Activated naive CD8-positive, alpha-beta T cell treated with anti-CD3 and anti-CD28 coated beads for 36 hours (primary cell): ENCODE results near the gene PLAC8. TPM values are rescaled to one million over a fixed set of nuclear protein-coding genes. Genes with fewer than 3 reads are reported as not detected.
A peak's percentile ranks its signal among the peaks of the same experiment; 100 is the strongest.
"Not testable (repeated sequence)": the region's sequence is repeated elsewhere in the genome, so short reads cannot be mapped to it uniquely, and the experiment has no call there.

Experiments used
- DNase-seq: peaks from one replicate; pipeline ENCODE4 v3.0.0; 2021
- H3K27ac Mint-ChIP-seq: one replicate; pipeline ENCODE4 v1.8.0; 2022; ENCODE audit warnings: mild to moderate bottlenecking, moderate library complexity, mixed read lengths
- H3K27me3 Mint-ChIP-seq: one replicate; pipeline ENCODE4 v1.8.0; 2022; ENCODE audit warnings: mild to moderate bottlenecking, mixed read lengths
- H3K36me3 Mint-ChIP-seq: one replicate; pipeline ENCODE4 v1.8.0; 2021; ENCODE audit warnings: mild to moderate bottlenecking, mixed read lengths
- H3K4me1 Mint-ChIP-seq: one replicate; pipeline ENCODE4 v1.8.0; 2021; ENCODE audit warnings: mixed read lengths
- H3K4me3 Mint-ChIP-seq: one replicate; pipeline ENCODE4 v1.8.0; 2022; ENCODE audit warnings: mild to moderate bottlenecking, moderate library complexity, mixed read lengths
- H3K9me3 Mint-ChIP-seq: one replicate; pipeline ENCODE4 v1.8.0; 2022; ENCODE audit warnings: mixed read lengths
- total RNA-seq, 2 experiments: library from RNA; stranded (reverse); gene quantifications; one replicate each; pipeline ENCODE4 v1.2.3, GENCODE V29; 2021

PLAC8 gene
- total RNA-seq, 2 experiments from 2014 or later, result 132 to 140 TPM

- H3K4me3 Mint-ChIP-seq, result peak overlapping the region; percentile 86
- H3K36me3 Mint-ChIP-seq, result peaks cover 66% of the 10 kb centered on the region
- H3K27me3 Mint-ChIP-seq, result peaks cover 3% of the 10 kb centered on the region
- no peaks in the 10 kb centered on the region for H3K9me3 Mint-ChIP-seq
- H3K4me1 Mint-ChIP-seq, result peaks cover 49% of the 10 kb centered on the region
- peak; percentile 67 for DNase-seq
- peak overlapping the region; percentile 98 for H3K27ac Mint-ChIP-seq
Measured at GRCh38 chr4:83107631-83108030, 6.9 kb downstream of the PLAC8 start.

GRCh38 chr4:83104991-83105390 lies 9.5 kb downstream of the PLAC8 start:
- no peak for DNase-seq
- no peak overlapping the region for H3K4me3 Mint-ChIP-seq
- H3K27ac Mint-ChIP-seq, result peak overlapping the region; percentile 76
- H3K27me3 Mint-ChIP-seq, result peaks cover 3% of the 10 kb centered on the region
- peaks cover 76% of the 10 kb centered on the region for H3K36me3 Mint-ChIP-seq
- peaks cover 57% of the 10 kb centered on the region for H3K4me1 Mint-ChIP-seq
- H3K9me3 Mint-ChIP-seq, result peaks cover 5% of the 10 kb centered on the region

GRCh38 chr4:83096397-83096796 lies 18.1 kb downstream of the PLAC8 start:
- Mint-ChIP-seq H3K9me3 (peaks cover 8% of the 10 kb centered on the region), H3K36me3 (peaks cover 79% of the 10 kb centered on the region), H3K27me3 (no peaks in the 10 kb centered on the region), H3K4me1 (peaks cover 47% of the 10 kb centered on the region), H3K27ac (no peak overlapping the region), H3K4me3 (no peak overlapping the region)
- no peak for DNase-seq

DNA sequence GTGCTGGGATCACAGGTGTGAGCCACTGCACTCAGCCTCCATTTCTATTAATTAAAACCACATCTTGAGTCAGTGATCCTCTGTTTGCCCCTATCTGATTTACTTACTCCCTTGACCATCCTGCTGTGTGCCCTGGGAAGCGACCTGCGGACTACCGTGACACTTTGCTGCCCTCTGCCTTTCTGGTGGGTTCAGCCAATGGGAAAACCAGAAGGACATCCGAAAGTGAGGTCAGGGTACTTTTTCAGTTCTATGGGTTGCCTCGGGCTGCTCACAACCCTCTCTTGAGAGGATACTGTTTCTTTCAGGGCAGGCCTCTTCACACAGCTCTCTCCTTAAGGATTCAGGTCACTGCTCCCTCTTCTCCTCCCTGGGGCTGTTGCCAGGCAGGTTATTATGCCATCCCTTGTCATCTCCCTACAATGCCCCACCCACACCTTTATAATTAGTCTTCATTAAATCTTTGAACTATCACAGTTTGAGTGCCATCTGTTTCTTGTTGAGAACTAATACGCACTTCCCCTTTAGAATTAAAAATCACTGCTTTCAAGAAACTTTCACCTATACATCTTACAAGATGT lies 21.4 kb downstream of the PLAC8 start:
- H3K27me3 Mint-ChIP-seq, result no peaks in the 10 kb centered on the region
- peaks cover 73% of the 10 kb centered on the region for H3K36me3 Mint-ChIP-seq
- no peak for DNase-seq
- H3K9me3 Mint-ChIP-seq, result no peaks in the 10 kb centered on the region
- peak overlapping the region; percentile 22 for H3K27ac Mint-ChIP-seq
- no peak overlapping the region for H3K4me3 Mint-ChIP-seq
- peaks cover 32% of the 10 kb centered on the region for H3K4me1 Mint-ChIP-seq

GRCh38 chr4:83089410-83090157 lies 24.9 kb downstream of the PLAC8 start:
- peaks cover 59% of the 10 kb centered on the region for H3K36me3 Mint-ChIP-seq
- peaks cover 26% of the 10 kb centered on the region for H3K4me1 Mint-ChIP-seq
- H3K9me3 Mint-ChIP-seq, result no peaks in the 10 kb centered on the region
- no peak overlapping the region for H3K4me3 Mint-ChIP-seq
- H3K27me3 Mint-ChIP-seq, result no peaks in the 10 kb centered on the region
- DNase-seq, result no peak
- peak overlapping the region; percentile 47 for H3K27ac Mint-ChIP-seq

DNA sequence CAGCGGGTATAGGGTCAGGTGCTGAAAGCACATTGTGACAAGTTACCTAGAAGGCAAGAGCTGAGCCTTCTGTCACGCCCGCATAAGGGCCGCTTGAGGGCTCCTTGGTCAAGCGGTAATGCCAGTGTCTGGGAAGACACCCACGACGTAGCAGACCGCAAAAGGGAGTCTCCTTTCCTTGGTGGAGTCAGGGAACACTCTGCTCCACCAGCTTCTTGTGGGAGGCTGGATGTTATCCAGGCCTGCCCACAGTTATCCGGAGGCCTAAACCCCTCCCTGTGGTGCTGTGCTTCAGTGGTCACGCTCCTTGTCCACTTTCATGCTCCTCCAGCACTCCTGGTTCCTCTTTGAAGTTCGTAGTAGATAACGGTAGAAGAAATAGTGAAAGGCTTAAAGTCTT lies 29.6 kb downstream of the PLAC8 start:
- H3K4me3 Mint-ChIP-seq, H3K27me3 Mint-ChIP-seq, H3K9me3 Mint-ChIP-seq, DNase-seq: not testable (repeated sequence)
- Mint-ChIP-seq H3K27ac (peak overlapping the region; percentile 27), H3K36me3 (peaks cover 38% of the 10 kb centered on the region), H3K4me1 (peaks cover 40% of the 10 kb centered on the region)

DNA sequence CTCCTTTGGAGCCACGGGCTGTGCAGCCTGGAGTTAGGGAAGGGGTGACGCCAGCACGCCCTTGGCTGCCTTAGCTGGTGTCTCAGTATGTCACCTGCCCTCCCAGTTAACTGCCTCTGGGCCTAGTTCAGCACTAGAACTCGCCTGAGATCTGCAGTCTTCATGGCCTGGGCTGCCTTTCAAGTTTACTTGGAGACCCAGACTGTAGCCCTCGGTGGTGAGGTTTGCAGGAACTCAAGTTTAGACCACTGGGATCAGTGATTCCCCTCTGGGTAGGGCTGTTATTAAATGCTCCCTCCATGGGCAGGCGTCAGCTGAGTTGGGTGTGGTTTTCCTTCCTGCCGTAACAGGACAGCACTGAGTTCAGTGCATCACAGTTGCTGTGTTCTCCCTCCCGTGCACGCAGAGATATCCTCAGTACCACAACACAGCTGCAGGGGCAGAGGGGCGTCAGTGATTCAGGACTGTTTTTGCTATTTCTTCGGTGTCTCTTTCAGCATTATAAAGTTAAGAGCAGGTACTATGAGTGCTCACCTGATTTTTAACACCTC lies 30.5 kb downstream of the PLAC8 start:
- Mint-ChIP-seq H3K4me3 (no peak overlapping the region), H3K27me3 (no peaks in the 10 kb centered on the region), H3K27ac (peak overlapping the region; percentile 51), H3K4me1 (peaks cover 40% of the 10 kb centered on the region), H3K9me3 (peaks cover 2% of the 10 kb centered on the region), H3K36me3 (peaks cover 31% of the 10 kb centered on the region)
- DNase-seq, result peak; percentile 42

- peaks cover 24% of the 10 kb centered on the region for H3K36me3 Mint-ChIP-seq
- peaks cover 2% of the 10 kb centered on the region for H3K9me3 Mint-ChIP-seq
- H3K27me3 Mint-ChIP-seq, result no peaks in the 10 kb centered on the region
- no peak overlapping the region for H3K4me3 Mint-ChIP-seq
- DNase-seq, result no peak
- H3K4me1 Mint-ChIP-seq, result peaks cover 35% of the 10 kb centered on the region
- no peak overlapping the region for H3K27ac Mint-ChIP-seq
Measured at GRCh38 chr4:83082777-83083176, 31.8 kb downstream of the PLAC8 start.

- peaks cover 31% of the 10 kb centered on the region for H3K36me3 Mint-ChIP-seq
- H3K4me1 Mint-ChIP-seq, result peaks cover 32% of the 10 kb centered on the region
- no peak overlapping the region for H3K27ac Mint-ChIP-seq
- DNase-seq, result no peak
- H3K9me3 Mint-ChIP-seq, result peaks cover 3% of the 10 kb centered on the region
- no peaks in the 10 kb centered on the region for H3K27me3 Mint-ChIP-seq
- H3K4me3 Mint-ChIP-seq, result no peak overlapping the region
Measured at GRCh38 chr4:83080561-83080960, 34.0 kb downstream of the PLAC8 start.

DNA sequence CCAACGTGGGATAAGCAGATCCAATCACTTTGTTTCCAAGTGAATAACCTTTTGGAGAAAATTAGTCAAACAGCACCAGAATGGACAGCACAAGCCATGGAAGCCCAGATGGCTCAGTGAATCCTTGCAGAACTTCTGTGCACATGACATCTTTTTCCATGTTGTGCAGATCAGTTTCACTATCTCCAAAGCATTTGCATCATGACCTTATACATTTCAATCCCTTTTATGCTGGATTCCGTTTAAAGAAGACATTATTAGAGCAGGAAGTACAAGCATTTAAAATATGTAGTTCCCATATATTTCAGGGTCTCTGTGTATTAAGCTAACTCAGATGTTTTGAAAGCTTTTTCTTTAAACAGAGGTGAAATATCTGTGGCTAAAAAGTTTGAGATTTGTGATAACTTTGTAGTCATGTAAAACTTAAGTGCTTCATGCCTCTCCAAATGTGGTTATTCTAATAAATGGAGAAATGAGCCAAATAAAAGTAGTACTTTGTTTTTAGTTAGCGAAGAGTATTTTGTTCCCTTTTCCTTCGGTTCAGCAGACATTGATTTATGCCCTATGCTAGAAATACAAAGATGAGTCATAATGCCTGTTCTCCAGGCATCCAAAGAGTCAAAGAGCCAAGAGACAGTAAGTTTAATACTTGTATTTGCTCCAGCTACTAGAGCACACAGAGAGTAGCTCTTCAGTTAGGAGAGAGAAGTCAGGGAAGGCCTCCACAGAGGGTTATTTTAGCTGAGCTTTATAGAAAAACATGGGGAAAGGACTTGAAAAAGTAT lies 39.0 kb downstream of the PLAC8 start:
- Mint-ChIP-seq H3K4me1 (peaks cover 10% of the 10 kb centered on the region), H3K9me3 (peaks cover 1% of the 10 kb centered on the region), H3K27ac (peak overlapping the region; percentile 4), H3K36me3 (peaks cover 21% of the 10 kb centered on the region), H3K27me3 (no peaks in the 10 kb centered on the region), H3K4me3 (no peak overlapping the region)
- no peak for DNase-seq

DNA sequence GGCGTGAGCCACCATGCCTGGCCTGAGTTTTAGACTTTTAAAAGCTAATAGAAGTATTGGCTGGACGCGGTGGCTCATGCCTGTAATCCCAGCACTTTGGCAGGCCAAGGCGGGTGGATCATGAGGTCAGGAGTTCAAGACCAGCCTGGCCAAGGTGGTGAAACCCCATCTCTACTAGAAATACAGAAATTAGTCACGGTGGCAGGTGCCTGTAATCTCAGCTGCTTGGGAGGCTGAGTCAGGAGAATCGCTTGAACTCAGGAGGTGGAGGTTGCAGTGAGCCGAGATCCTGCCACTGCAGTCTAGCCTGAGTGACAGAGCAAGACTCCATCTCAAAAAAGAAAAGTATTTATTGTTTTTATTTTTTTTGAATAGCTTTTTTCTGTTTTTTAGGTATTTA lies 39.7 kb downstream of the PLAC8 start:
- not testable (repeated sequence) for H3K27me3 Mint-ChIP-seq, H3K4me3 Mint-ChIP-seq, H3K27ac Mint-ChIP-seq, H3K9me3 Mint-ChIP-seq
- DNase-seq, result peak; percentile 27
- H3K36me3 Mint-ChIP-seq, result peaks cover 24% of the 10 kb centered on the region
- peaks cover 10% of the 10 kb centered on the region for H3K4me1 Mint-ChIP-seq

GRCh38 chr4:83074086-83074704 lies 40.3 kb downstream of the PLAC8 start:
- peak overlapping the region; percentile 31 for H3K27ac Mint-ChIP-seq
- H3K36me3 Mint-ChIP-seq, result peaks cover 24% of the 10 kb centered on the region
- no peak overlapping the region for H3K4me3 Mint-ChIP-seq
- no peaks in the 10 kb centered on the region for H3K27me3 Mint-ChIP-seq
- peak; percentile 40 for DNase-seq
- H3K4me1 Mint-ChIP-seq, result peaks cover 11% of the 10 kb centered on the region
- H3K9me3 Mint-ChIP-seq, result peaks cover 1% of the 10 kb centered on the region

DNA sequence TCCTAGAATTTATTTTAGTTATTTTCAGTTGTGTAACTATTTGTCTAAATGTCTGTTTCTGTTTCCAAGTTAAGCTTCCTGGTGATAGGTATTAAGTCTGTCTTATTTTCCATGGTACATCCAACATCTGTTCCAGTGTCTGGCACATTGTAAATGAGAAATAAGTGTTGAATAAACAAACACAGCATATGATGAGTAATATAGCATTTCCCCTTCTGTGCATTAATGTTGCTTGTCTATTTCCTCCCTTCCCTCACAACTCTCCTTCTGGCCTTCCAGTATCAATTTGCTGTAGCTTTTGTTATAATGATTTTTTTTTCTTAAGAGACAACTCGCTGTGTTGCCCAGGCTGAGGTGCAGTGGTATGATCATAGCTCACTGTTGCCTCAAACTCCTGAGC lies 43.4 kb downstream of the PLAC8 start:
- no peaks in the 10 kb centered on the region for H3K9me3 Mint-ChIP-seq
- no peaks in the 10 kb centered on the region for H3K27me3 Mint-ChIP-seq
- no peak overlapping the region for H3K4me3 Mint-ChIP-seq
- no peak for DNase-seq
- H3K27ac Mint-ChIP-seq, result no peak overlapping the region
- peaks cover 16% of the 10 kb centered on the region for H3K36me3 Mint-ChIP-seq
- peaks cover 14% of the 10 kb centered on the region for H3K4me1 Mint-ChIP-seq

DNA sequence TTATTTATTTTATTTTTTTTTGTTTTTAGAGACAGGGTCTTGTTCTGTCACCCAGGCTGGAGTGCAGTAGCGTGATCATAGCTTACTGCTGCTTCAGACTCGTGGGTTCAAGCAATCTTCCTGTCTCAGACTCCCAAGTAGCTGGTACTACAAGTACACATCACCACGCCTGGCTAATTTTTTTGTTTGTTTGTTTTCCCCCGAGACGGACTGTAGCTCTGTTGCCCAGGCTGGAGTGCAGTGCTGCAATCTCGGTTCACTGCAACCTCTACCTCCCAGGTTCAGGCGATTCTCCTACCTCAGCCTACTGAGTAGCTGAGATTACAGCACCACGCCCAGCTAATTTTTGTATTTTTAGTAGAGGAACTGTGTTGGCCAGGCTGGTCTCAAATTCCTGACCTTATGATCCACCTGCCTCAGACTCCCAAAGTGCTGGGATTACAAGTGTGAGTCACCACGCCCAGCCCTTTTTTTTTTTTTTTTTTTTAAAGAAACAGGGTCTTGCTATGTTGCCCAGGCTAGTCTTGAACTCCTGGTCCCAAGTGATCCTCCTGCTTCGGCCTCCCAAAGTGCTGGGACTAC lies 47.4 kb downstream of the PLAC8 start:
- Mint-ChIP-seq H3K27ac (no peak overlapping the region), H3K4me1 (peaks cover 3% of the 10 kb centered on the region), H3K27me3 (no peaks in the 10 kb centered on the region), H3K36me3 (peaks cover 11% of the 10 kb centered on the region), H3K9me3 (no peaks in the 10 kb centered on the region), H3K4me3 (no peak overlapping the region)
- DNase-seq, result no peak
